Breast epithelium (tissue), 3 donors: Measurements from ENCODE around the gene FZD4.

Experiments
- CTCF ChIP-seq, 3 donors: fragments of 450-650 bp; IDR thresholded peaks; one replicate each; pipeline ENCODE4 v1.5.1; 2016 to 2017; ENCODE audit warnings: antibody characterized with exemption in 3 of 3, mild to moderate bottlenecking in 3 of 3, moderate library complexity in 3 of 3
- POLR2A ChIP-seq: fragments of 450-650 bp; IDR thresholded peaks from one replicate; pipeline ENCODE4 v1.6.1; 2016; ENCODE audit warnings: antibody characterized with exemption, mild to moderate bottlenecking, moderate library complexity

GRCh38 chr11:86902345-86902744 lies 52.9 kb downstream of the FZD4 start:
- TF ChIP-seq POLR2A (no peak), CTCF (IDR thresholded peaks at IDR 0.05) (no peak)
